NCI-H2171 (cell line): Measurements from ENCODE around the gene CNTN5.

Source experiments
- DNase-seq: peaks from one replicate; lab custom pipeline; 2025; lab: John Stamatoyannopoulos, UW

CNTN5 gene

GRCh38 chr11:99170591-99170990 is 149.8 kb downstream of the CNTN5 start:
- DNase-seq: no peak

- no peak for DNase-seq
Observed at GRCh38 chr11:99171330-99171729, 150.6 kb downstream of the CNTN5 start.

GRCh38 chr11:99176430-99176829 is 155.7 kb downstream of the CNTN5 start:
- no peak for DNase-seq

GRCh38 chr11:99177446-99177845 is 156.7 kb downstream of the CNTN5 start:
- no peak for DNase-seq

GRCh38 chr11:99184146-99184545 is 163.4 kb downstream of the CNTN5 start:
- no peak for DNase-seq

GRCh38 chr11:99188221-99188620 is 167.5 kb downstream of the CNTN5 start:
- DNase-seq: no peak

GRCh38 chr11:99192716-99193115 is 172.0 kb downstream of the CNTN5 start:
- no peak for DNase-seq

GRCh38 chr11:99197477-99197876 is 176.7 kb downstream of the CNTN5 start:
- DNase-seq: no peak

- no peak for DNase-seq
Observed at GRCh38 chr11:99198215-99198614, 177.5 kb downstream of the CNTN5 start.

GRCh38 chr11:99199341-99199740 is 178.6 kb downstream of the CNTN5 start:
- DNase-seq: peak; percentile 7

GRCh38 chr11:99200720-99201119 is 180.0 kb downstream of the CNTN5 start:
- no peak for DNase-seq

- DNase-seq: no peak
Observed at GRCh38 chr11:99208813-99209212, 188.1 kb downstream of the CNTN5 start.

- DNase-seq: no peak
Observed at GRCh38 chr11:99229544-99229943, 208.8 kb downstream of the CNTN5 start.

GRCh38 chr11:99234534-99234933 is 213.8 kb downstream of the CNTN5 start:
- DNase-seq: no peak

- DNase-seq: no peak
Observed at GRCh38 chr11:99238401-99238800, 217.7 kb downstream of the CNTN5 start.

GRCh38 chr11:99240192-99241030 is 219.7 kb downstream of the CNTN5 start:
- DNase-seq: no peak

- no peak for DNase-seq
Observed at GRCh38 chr11:99241066-99241465, 220.3 kb downstream of the CNTN5 start.

- DNase-seq: no peak
Observed at GRCh38 chr11:99244613-99245012, 223.9 kb downstream of the CNTN5 start.

GRCh38 chr11:99246199-99246598 is 225.4 kb downstream of the CNTN5 start:
- DNase-seq: no peak

- DNase-seq: no peak
Observed at GRCh38 chr11:99256614-99257013, 235.9 kb downstream of the CNTN5 start.

- DNase-seq: no peak
Observed at GRCh38 chr11:99257131-99257530, 236.4 kb downstream of the CNTN5 start.

- DNase-seq: no peak
Observed at GRCh38 chr11:99260696-99261095, 239.9 kb downstream of the CNTN5 start.

GRCh38 chr11:99268886-99269285 is 248.1 kb downstream of the CNTN5 start:
- peak; percentile 58 for DNase-seq

- DNase-seq: no peak
Observed at GRCh38 chr11:99271527-99271926, 250.8 kb downstream of the CNTN5 start.
